HG03039 (cell line): ENCODE measurements around the gene NALCN.

ENCODE experiments used
- ATAC-seq: cut with Tn5 transposase; IDR thresholded peaks from one replicate; pipeline ENCODE4 v1.9.1; 2021; ENCODE audit warnings: mild to moderate bottlenecking, moderate library complexity; ENCODE audit not compliant: unreplicated experiment

Gene NALCN

DNA sequence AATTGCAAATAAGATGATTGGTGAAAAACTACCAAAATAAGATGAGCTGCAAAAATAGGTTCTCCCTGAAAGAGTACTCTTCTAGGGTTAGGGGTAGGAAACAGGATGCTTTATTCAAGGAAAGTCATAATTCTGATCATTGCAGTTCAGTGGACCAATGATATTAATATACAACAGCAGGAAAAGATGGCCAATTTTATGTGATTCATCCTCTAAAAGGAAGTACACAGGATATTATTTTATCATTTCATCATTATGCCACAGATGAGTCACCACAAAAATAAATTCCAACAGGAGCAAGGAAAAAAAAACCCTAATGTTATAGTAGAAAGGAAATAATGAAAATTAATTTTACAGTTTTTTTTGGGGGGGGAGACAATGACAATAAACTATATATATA is 205.0 kb downstream of the NALCN start:
- no peak for ATAC-seq

DNA sequence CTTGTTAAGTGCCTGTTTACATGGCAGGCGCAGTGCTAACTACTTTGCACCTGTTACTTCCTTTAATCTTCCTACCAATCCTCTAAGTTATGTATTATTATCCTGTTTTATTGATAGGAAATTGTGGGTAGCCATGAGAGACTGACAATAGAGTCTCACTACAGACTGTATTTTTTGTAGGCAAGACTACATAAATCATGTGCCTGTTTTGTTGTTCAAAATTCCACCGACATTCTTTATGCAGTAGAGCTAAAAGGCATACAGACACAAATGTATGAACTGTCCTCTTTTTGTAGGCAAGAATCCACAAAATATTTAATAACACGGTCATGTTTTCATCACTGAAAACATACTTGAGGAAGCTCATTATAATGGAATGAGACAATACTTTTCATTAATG is 205.5 kb downstream of the NALCN start:
- ATAC-seq, result no peak

DNA sequence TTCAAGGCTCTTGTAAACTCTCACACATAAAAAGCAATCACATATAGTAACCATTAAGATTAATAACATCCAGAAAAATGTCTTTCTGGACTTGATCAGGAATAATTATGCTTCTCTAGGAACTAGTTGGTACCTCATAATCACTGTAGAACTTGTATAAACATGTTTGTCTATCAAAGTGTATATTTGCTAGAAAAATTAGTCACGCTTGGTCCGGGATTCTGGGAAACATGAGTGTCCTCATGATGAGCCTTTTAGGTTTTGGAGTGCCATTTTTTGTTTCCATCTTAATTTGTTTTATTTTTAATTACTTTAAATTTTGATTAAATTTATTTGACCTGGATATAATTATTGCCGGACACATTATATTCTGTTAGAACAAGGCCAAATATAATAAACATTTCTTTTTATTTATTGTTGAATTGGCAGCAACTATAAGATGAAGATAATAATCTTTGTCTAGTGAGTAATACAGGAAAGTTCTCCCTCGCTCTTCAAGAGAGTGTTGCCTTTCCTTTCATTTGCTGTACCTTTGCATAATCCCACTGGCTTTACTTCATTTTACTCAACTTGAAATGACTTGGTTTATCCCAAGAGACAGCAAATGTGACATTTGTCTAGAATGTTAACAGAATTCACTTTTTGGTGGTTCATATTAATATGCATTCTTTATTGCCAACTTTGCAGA is 207.0 kb downstream of the NALCN start:
- no peak for ATAC-seq

- ATAC-seq, result no peak
These were observed 210.9 kb downstream of the NALCN start for GRCh38 chr13:101205408-101205807.

GRCh38 chr13:101204270-101205020 is 211.9 kb downstream of the NALCN start:
- no peak for ATAC-seq

- no peak for ATAC-seq
These were observed 213.7 kb downstream of the NALCN start for GRCh38 chr13:101202590-101202989.

GRCh38 chr13:101190976-101191375 is 225.3 kb downstream of the NALCN start:
- no peak for ATAC-seq

GRCh38 chr13:101190337-101190736 is 226.0 kb downstream of the NALCN start:
- no peak for ATAC-seq

DNA sequence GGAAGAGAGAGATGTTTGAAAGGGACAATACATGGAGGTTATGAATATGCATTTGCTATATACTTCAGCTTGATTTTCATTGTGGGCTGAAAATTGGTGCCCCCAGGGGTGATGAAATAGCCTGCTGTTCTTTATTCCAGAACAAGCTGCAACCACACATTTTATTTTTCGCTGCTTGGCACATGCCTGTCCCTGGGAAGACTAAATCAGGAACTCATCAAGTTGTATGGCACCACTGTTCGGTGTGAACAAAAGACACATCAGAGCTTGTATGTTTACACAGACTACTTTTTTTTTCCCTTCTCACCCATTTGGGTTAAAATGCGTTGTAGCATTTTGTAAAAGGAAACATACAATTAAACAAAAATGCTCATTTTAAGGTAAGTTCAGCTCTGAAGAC is 230.7 kb downstream of the NALCN start:
- ATAC-seq, result no peak

- no peak for ATAC-seq
These were observed 235.1 kb downstream of the NALCN start for GRCh38 chr13:101181076-101181685.

GRCh38 chr13:101179021-101179420 is 237.3 kb downstream of the NALCN start:
- no peak for ATAC-seq

GRCh38 chr13:101178406-101178805 is 237.9 kb downstream of the NALCN start:
- no peak for ATAC-seq

DNA sequence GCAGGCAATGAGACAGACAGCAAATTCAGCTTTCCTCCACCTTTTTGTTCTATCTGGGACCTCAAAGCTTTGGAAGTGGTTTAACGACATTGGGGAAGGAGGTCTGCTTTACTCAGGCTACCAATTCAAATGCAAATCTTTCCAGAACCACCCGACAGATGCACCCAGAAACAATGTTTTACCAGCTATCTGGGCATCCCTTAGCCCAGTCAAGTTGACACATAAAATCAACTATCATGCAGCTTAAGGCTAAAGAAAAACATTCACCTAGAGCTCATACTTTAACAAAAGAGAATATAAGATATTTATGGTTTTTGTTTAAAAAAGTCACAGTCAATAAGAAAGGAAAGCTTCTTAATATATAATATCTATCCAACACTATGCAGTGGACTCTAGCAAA is 246.0 kb downstream of the NALCN start:
- ATAC-seq, result no peak

DNA sequence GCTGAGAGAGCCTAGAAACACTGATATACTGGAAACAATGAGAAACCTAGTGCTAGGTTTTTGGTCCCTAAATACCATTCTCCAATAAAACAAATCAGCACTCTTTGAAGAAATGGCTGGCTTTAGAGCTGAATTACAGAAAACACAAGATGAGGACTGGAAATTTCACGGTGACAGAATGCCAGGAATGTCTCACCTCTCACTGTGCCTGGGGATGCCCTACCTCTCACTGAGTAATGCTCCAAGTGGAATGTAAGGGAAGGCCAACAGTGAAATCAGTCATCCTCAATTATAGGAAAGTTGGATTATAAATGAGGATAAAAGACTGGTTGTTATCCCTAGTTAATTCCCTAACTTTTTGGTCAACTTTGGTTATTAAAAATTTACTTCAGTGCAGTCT is 259.0 kb downstream of the NALCN start:
- ATAC-seq, result no peak

- ATAC-seq, result no peak
These were observed 260.4 kb downstream of the NALCN start for GRCh38 chr13:101155920-101156319.

GRCh38 chr13:101152184-101152583 is 264.1 kb downstream of the NALCN start:
- ATAC-seq, result no peak

- no peak for ATAC-seq
These were observed 265.3 kb downstream of the NALCN start for GRCh38 chr13:101150998-101151397.

- no peak for ATAC-seq
These were observed 266.4 kb downstream of the NALCN start for GRCh38 chr13:101149735-101150384.

GRCh38 chr13:101146101-101146898 is 270.0 kb downstream of the NALCN start:
- no peak for ATAC-seq

- ATAC-seq, result no peak
These were observed 271.4 kb downstream of the NALCN start for GRCh38 chr13:101144808-101145419.
